Osteoblast (primary cell): ENCODE data around the gene MERTK. TPM values are rescaled to one million over a fixed set of nuclear protein-coding genes. Genes with fewer than 3 reads are reported as not detected.
"Not testable (repeated sequence)": the region's sequence is repeated elsewhere in the genome, so short reads cannot be mapped to it uniquely, and the experiment has no call there.

Experiments
- DNase-seq: peaks from one replicate; pipeline ENCODE4 v3.0.0; 2011; ENCODE audit warnings: low spot score, mixed read lengths; ENCODE audit not compliant: insufficient read length; ENCODE audit errors: missing footprints
- H2AFZ ChIP-seq: 2 replicates; pipeline ENCODE4 v1.6.0; 2011; ENCODE audit warnings: mild to moderate bottlenecking, low read length
- H3K27ac ChIP-seq: 2 replicates; pipeline ENCODE4 v1.5.1; 2011; ENCODE audit warnings: mild to moderate bottlenecking, low read depth, low read length, moderate library complexity
- H3K27me3 ChIP-seq: 2 replicates; pipeline ENCODE4 v1.6.0; 2012; ENCODE audit warnings: mild to moderate bottlenecking, control low read depth, inconsistent platforms, low read length, moderate library complexity; ENCODE audit not compliant: insufficient read depth
- H3K36me3 ChIP-seq: 2 replicates; pipeline ENCODE4 v1.5.1; 2011; ENCODE audit warnings: mild to moderate bottlenecking, low read length, control low read depth, moderate library complexity; ENCODE audit not compliant: insufficient read depth
- H3K4me1 ChIP-seq: 2 replicates; pipeline ENCODE4 v1.5.1; 2011; ENCODE audit warnings: mild to moderate bottlenecking, low read length, control low read depth, moderate library complexity; ENCODE audit not compliant: insufficient read depth
- H3K4me2 ChIP-seq: 2 replicates; pipeline ENCODE4 v1.6.0; 2011; ENCODE audit warnings: mild to moderate bottlenecking, low read length; ENCODE audit not compliant: insufficient read depth
- H3K4me3 ChIP-seq: fragments of 200-600 bp; sonication (generic); 3 replicates; pipeline ENCODE4 v1.5.1; 2012; ENCODE audit warnings: mild to moderate bottlenecking, low read length, inconsistent platforms; ENCODE audit not compliant: insufficient read depth
- H3K79me2 ChIP-seq: 2 replicates; pipeline ENCODE4 v1.6.0; 2012; ENCODE audit warnings: mild to moderate bottlenecking, low read length, control low read depth, inconsistent platforms; ENCODE audit not compliant: insufficient read depth
- H3K9me3 ChIP-seq: 2 replicates; pipeline ENCODE4 v1.5.1; 2011; ENCODE audit warnings: low read depth, low read length, control low read depth
- H4K20me1 ChIP-seq: 2 replicates; pipeline ENCODE4 v1.6.0; 2012; ENCODE audit warnings: mild to moderate bottlenecking, low read length, control low read depth; ENCODE audit not compliant: insufficient read depth
- total RNA-seq: library from RNA; depleted of rRNA; stranded (reverse); fragments of >200 nt; gene quantifications from 2 replicates; pipeline ENCODE4 v1.2.3, GENCODE V29; 2012
- TF ChIP-seq, protein P1 (sequence below): IDR thresholded peaks from 2 replicates; pipeline ENCODE4 v1.5.1; 2011; ENCODE audit warnings: mild to moderate bottlenecking, low read depth, low read length, moderate library complexity; ENCODE audit errors: extremely low read depth

MERTK gene
- total RNA-seq, 1 donor = 0.72 TPM

DNA sequence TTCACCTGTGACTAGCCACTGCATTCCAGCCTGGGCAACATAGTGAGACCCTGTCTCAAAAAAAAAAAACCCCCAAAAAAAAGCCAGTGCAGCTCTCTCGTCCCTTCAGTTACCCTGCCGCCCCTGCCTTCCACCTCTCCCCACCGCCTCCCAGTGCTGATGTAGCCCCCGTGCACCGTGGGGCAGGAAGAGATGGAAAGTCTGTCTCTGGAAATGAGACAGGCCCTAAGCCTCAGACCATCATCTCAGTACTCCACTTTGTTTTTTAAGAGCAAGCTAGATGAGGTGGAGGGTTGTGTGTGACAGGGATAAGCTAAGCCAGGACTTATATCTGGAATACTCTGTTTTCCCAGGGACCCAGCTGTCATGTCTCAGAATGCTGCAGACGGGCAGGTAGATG is 32.0 kb downstream of the MERTK start:
- H3K79me2 ChIP-seq = no peaks in the 10 kb centered on the region
- no peak overlapping the region for H3K27ac ChIP-seq
- no peak overlapping the region for H3K4me3 ChIP-seq
- no peaks in the 10 kb centered on the region for H3K36me3 ChIP-seq
- no peaks in the 10 kb centered on the region for H3K4me1 ChIP-seq
- TF ChIP-seq, protein P1, sequence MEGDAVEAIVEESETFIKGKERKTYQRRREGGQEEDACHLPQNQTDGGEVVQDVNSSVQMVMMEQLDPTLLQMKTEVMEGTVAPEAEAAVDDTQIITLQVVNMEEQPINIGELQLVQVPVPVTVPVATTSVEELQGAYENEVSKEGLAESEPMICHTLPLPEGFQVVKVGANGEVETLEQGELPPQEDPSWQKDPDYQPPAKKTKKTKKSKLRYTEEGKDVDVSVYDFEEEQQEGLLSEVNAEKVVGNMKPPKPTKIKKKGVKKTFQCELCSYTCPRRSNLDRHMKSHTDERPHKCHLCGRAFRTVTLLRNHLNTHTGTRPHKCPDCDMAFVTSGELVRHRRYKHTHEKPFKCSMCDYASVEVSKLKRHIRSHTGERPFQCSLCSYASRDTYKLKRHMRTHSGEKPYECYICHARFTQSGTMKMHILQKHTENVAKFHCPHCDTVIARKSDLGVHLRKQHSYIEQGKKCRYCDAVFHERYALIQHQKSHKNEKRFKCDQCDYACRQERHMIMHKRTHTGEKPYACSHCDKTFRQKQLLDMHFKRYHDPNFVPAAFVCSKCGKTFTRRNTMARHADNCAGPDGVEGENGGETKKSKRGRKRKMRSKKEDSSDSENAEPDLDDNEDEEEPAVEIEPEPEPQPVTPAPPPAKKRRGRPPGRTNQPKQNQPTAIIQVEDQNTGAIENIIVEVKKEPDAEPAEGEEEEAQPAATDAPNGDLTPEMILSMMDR = no peak
- H3K27me3 ChIP-seq = peaks cover 22% of the 10 kb centered on the region
- H3K4me2 ChIP-seq = no peak overlapping the region
- H4K20me1 ChIP-seq = no peaks in the 10 kb centered on the region
- H3K9me3 ChIP-seq = no peaks in the 10 kb centered on the region
- no peak for DNase-seq
- H2AFZ ChIP-seq = no peak overlapping the region

DNA sequence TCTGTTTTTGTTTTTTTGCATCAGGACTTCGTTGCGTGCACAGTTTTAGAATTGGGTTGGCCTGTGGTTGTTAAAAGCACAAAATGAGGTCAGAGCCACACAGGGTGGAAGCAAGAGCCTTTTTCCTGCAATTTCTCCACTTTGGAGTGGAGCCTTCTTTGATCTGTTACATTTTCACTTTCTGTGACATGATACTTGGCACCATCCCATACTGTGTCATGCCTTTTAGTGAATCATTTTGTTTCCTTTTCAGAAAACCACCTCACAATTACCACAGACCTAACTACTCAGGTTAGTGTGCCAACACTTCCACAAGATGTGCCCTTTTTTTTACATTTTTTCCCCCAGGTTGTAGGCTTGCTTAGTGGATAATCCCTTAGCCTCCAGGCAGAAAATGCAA is 32.5 kb downstream of the MERTK start:
- Histone ChIP-seq H3K79me2 (no peaks in the 10 kb centered on the region), H3K4me1 (no peaks in the 10 kb centered on the region), H3K27me3 (peaks cover 22% of the 10 kb centered on the region), H4K20me1 (no peaks in the 10 kb centered on the region), H3K9me3 (no peaks in the 10 kb centered on the region), H3K27ac (no peak overlapping the region), H3K4me2 (no peak overlapping the region), H3K36me3 (no peaks in the 10 kb centered on the region), H2AFZ (no peak overlapping the region), H3K4me3 (no peak overlapping the region)
- DNase-seq = peak; percentile 78
- TF ChIP-seq, protein P1 = no peak

DNA sequence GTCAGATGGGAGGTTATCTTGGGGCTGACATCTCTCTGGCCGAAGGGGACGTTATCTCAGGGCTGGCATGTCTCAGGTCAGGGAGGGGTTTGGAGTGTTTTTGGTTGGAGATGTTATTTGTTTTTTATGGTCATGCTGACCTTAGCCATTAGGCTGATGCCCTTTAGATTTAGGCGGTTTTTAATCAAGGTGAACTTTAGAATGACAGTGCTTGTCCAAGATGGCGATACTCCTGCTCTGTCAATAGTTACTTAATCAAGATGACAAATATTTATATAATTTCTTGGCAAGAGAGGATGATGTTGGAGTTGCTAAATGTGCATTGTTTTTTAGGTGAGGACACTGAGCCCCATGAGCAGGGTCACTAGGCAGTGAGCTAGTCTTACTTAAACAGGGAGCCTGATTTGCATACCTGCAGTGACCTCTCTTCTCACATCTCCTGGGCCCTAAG is 34.5 kb downstream of the MERTK start:
- Histone ChIP-seq H3K4me3 (no peak overlapping the region), H4K20me1 (no peaks in the 10 kb centered on the region), H3K79me2 (no peaks in the 10 kb centered on the region), H3K27ac (no peak overlapping the region), H3K27me3 (peaks cover 26% of the 10 kb centered on the region), H3K36me3 (no peaks in the 10 kb centered on the region), H2AFZ (no peak overlapping the region), H3K4me1 (no peaks in the 10 kb centered on the region), H3K4me2 (no peak overlapping the region), H3K9me3 (no peaks in the 10 kb centered on the region)
- TF ChIP-seq, protein P1 = no peak
- DNase-seq = no peak

DNA sequence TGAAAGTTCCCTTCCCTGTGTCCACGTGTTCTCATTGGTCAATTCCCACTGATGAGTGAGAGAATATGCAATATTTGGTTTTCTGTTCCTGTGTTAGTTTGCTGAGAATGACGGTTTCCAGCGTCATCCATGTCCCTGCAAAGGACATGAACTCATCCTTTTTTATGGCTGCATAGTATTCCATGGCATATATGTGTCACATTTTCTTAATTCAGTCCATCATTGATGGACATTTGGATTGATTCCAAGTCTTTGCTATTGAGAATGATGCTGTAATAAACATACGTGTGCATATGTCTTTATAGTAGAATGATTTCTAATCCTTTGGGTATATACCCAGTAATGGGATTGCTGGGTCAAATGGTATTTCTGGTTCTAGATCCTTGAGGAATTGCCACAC is 35.5 kb downstream of the MERTK start:
- H3K4me1 ChIP-seq, H3K9me3 ChIP-seq, DNase-seq, H2AFZ ChIP-seq, H3K27ac ChIP-seq, H3K79me2 ChIP-seq, H3K36me3 ChIP-seq, H3K4me2 ChIP-seq, H4K20me1 ChIP-seq, H3K4me3 ChIP-seq: not testable (repeated sequence)
- peaks cover 26% of the 10 kb centered on the region for H3K27me3 ChIP-seq

DNA sequence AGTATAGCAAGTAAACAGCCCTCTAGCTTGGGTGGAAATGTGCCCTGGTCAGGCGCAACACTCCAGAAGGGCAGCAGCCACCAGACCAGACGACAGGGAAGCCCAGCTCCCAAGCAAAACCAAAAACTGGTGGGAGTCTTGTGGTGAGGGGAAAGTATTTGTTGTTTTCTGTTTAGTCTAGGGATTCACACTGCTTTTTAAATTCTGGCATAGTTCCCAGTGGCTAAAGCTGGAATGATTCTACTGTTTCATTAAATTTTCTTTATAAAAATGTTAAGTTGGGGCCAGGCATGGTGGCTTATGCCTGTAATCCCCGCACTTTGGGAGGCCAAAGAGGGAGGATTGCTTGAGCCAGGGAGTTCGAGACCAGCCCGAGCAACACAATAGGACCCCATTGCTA is 38.5 kb downstream of the MERTK start:
- peaks cover 36% of the 10 kb centered on the region for H3K27me3 ChIP-seq
- no peaks in the 10 kb centered on the region for H3K79me2 ChIP-seq
- H3K4me1 ChIP-seq = no peaks in the 10 kb centered on the region
- H2AFZ ChIP-seq = no peak overlapping the region
- DNase-seq = no peak
- no peak overlapping the region for H3K4me2 ChIP-seq
- no peak overlapping the region for H3K4me3 ChIP-seq
- H3K36me3 ChIP-seq = no peaks in the 10 kb centered on the region
- H4K20me1 ChIP-seq = no peaks in the 10 kb centered on the region
- H3K9me3 ChIP-seq = no peaks in the 10 kb centered on the region
- TF ChIP-seq, protein P1 = no peak
- no peak overlapping the region for H3K27ac ChIP-seq
